Raji (cell line): ENCODE measurements around the gene IQCH.

ENCODE experiments used
- POLR2A ChIP-seq: IDR thresholded peaks from 2 replicates; pipeline ENCODE4 v1.6.1; 2011; ENCODE audit warnings: low read depth, low read length, control low read depth; ENCODE audit not compliant: insufficient read depth

Gene IQCH

GRCh38 chr15:67389975-67390374 is 135.4 kb downstream of the IQCH start:
- no peak for TF ChIP-seq POLR2A

- TF ChIP-seq POLR2A, result no peak
These were observed 140.5 kb downstream of the IQCH start for GRCh38 chr15:67394873-67395639.

GRCh38 chr15:67396114-67396513 is 141.5 kb downstream of the IQCH start:
- TF ChIP-seq POLR2A, result no peak

GRCh38 chr15:67397139-67397538 is 142.6 kb downstream of the IQCH start:
- no peak for TF ChIP-seq POLR2A

- no peak for TF ChIP-seq POLR2A
These were observed 145.3 kb downstream of the IQCH start for GRCh38 chr15:67399925-67400324.

- TF ChIP-seq POLR2A, result no peak
These were observed 146.3 kb downstream of the IQCH start for GRCh38 chr15:67400890-67401289.

- TF ChIP-seq POLR2A, result no peak
These were observed 146.8 kb downstream of the IQCH start for GRCh38 chr15:67401336-67401735.

GRCh38 chr15:67403428-67404154 is 149.0 kb downstream of the IQCH start:
- TF ChIP-seq POLR2A, result no peak

GRCh38 chr15:67405208-67406191 is 150.9 kb downstream of the IQCH start:
- no peak for TF ChIP-seq POLR2A

GRCh38 chr15:67406257-67406861 is 151.8 kb downstream of the IQCH start:
- no peak for TF ChIP-seq POLR2A

GRCh38 chr15:67407786-67408185 is 153.2 kb downstream of the IQCH start:
- no peak for TF ChIP-seq POLR2A

GRCh38 chr15:67409175-67409574 is 154.6 kb downstream of the IQCH start:
- TF ChIP-seq POLR2A, result no peak

GRCh38 chr15:67411486-67411885 is 156.9 kb downstream of the IQCH start:
- TF ChIP-seq POLR2A, result no peak

GRCh38 chr15:67413770-67414390 is 159.3 kb downstream of the IQCH start:
- no peak for TF ChIP-seq POLR2A
